ENCODE data around the gene EIF3I.
"Not testable (repeated sequence)": the region's sequence is repeated elsewhere in the genome, so short reads cannot be mapped to it uniquely, and the experiment has no call there.

Gene EIF3I

GRCh38 chr1:32257227-32257508 is 35.0 kb downstream of the EIF3I start:
- no peak overlapping the region for H3K27ac ChIP-seq

GRCh38 chr1:32263236-32263593 is 41.0 kb downstream of the EIF3I start:
- H3K27ac ChIP-seq = not testable (repeated sequence)

More at GRCh38 chr1:32257227-32257508, 35.0 kb downstream of the EIF3I start:
- DNase-seq (ENCODE audit: low read depth, low spot score) = no peak

GRCh38 chr1:32263744-32264143 is 41.5 kb downstream of the EIF3I start:
- H3K27ac ChIP-seq = no peak overlapping the region
- DNase-seq (ENCODE audit: low read depth, low spot score) = no peak

More at GRCh38 chr1:32263236-32263593, 41.0 kb downstream of the EIF3I start:
- not testable (repeated sequence) for DNase-seq (ENCODE audit: low read depth, low spot score)

GRCh38 chr1:32265846-32266245 is 43.6 kb downstream of the EIF3I start:
- no peak for DNase-seq (ENCODE audit: low read depth, low spot score)
- no peak overlapping the region for H3K27ac ChIP-seq

- H3K27ac ChIP-seq = no peak overlapping the region
- no peak for DNase-seq (ENCODE audit: low read depth, low spot score)
These were observed 44.8 kb downstream of the EIF3I start for GRCh38 chr1:32266921-32267591.

GRCh38 chr1:32269744-32270143 is 47.5 kb downstream of the EIF3I start:
- DNase-seq (ENCODE audit: low read depth, low spot score) = no peak
- H3K27ac ChIP-seq = no peak overlapping the region

GRCh38 chr1:32272557-32273390 is 50.6 kb downstream of the EIF3I start:
- no peak overlapping the region for H3K27ac ChIP-seq
- DNase-seq (ENCODE audit: low read depth, low spot score) = no peak

- DNase-seq (ENCODE audit: low read depth, low spot score) = no peak
- no peak overlapping the region for H3K27ac ChIP-seq
These were observed 51.4 kb downstream of the EIF3I start for GRCh38 chr1:32273391-32274208.

GRCh38 chr1:32274646-32275340 is 52.6 kb downstream of the EIF3I start:
- no peak for DNase-seq (ENCODE audit: low read depth, low spot score)
- H3K27ac ChIP-seq = no peak overlapping the region

- no peak for DNase-seq (ENCODE audit: low read depth, low spot score)
- H3K27ac ChIP-seq = no peak overlapping the region
These were observed 53.2 kb downstream of the EIF3I start for GRCh38 chr1:32275424-32275823.

GRCh38 chr1:32276032-32276782 is 54.0 kb downstream of the EIF3I start:
- no peak overlapping the region for H3K27ac ChIP-seq

More at GRCh38 chr1:32276032-32276782, 54.0 kb downstream of the EIF3I start:
- no peak for DNase-seq (ENCODE audit: low read depth, low spot score)
